C4-2B (cell line): ENCODE measurements around the gene RB1.
"Not testable (repeated sequence)": the region's sequence is repeated elsewhere in the genome, so short reads cannot be mapped to it uniquely, and the experiment has no call there.

ENCODE experiments used
- H3K27ac ChIP-seq: fragments of 450-650 bp; 2 replicates; pipeline ENCODE4 v1.5.1; 2017
- CTCF ChIP-seq: fragments of 450-650 bp; conservative IDR thresholded peaks from 2 replicates; pipeline ENCODE4 v1.5.1; 2017; ENCODE audit warnings: mild to moderate bottlenecking
- ZFX ChIP-seq: fragments of 450-650 bp; IDR thresholded peaks from 2 replicates; pipeline ENCODE4 v1.6.1; 2017

RB1 gene

GRCh38 chr13:48436661-48437288 lies 133.2 kb downstream of the RB1 start:
- no peak overlapping the region for H3K27ac ChIP-seq
- TF ChIP-seq CTCF (no peak), ZFX (no peak)

- TF ChIP-seq CTCF: no peak
- TF ChIP-seq ZFX: no peak
- H3K27ac ChIP-seq: no peak overlapping the region
Measured at GRCh38 chr13:48437371-48437770, 133.8 kb downstream of the RB1 start.

- TF ChIP-seq ZFX (no peak), CTCF (no peak)
- H3K27ac ChIP-seq: no peak overlapping the region
Measured at GRCh38 chr13:48443442-48444208, 140.1 kb downstream of the RB1 start.

- no peak overlapping the region for H3K27ac ChIP-seq
- TF ChIP-seq ZFX: no peak
- TF ChIP-seq CTCF: no peak
Measured at GRCh38 chr13:48446464-48446863, 142.9 kb downstream of the RB1 start.

- no peak overlapping the region for H3K27ac ChIP-seq
- no peak for TF ChIP-seq ZFX
- TF ChIP-seq CTCF: no peak
Measured at GRCh38 chr13:48448285-48448958, 144.9 kb downstream of the RB1 start.

- TF ChIP-seq CTCF (no peak), ZFX (no peak)
- no peak overlapping the region for H3K27ac ChIP-seq
Measured at GRCh38 chr13:48448959-48449614, 145.5 kb downstream of the RB1 start.

- no peak for TF ChIP-seq ZFX
- no peak for TF ChIP-seq CTCF
- H3K27ac ChIP-seq: no peak overlapping the region
Measured at GRCh38 chr13:48449656-48450055, 146.1 kb downstream of the RB1 start.

- not testable (repeated sequence) for H3K27ac ChIP-seq
Measured at GRCh38 chr13:48451196-48451595, 147.6 kb downstream of the RB1 start.
